Peyer's patch (tissue), 4 donors: ENCODE measurements around the gene ESPN.

Experiments used
- POLR2A ChIP-seq, 2 donors: fragments of 450-650 bp; IDR thresholded peaks; one replicate each; pipeline ENCODE4 v1.5.1; 2017; ENCODE audit warnings: antibody characterized with exemption in 2 of 2, mild to moderate bottlenecking in 2 of 2, moderate library complexity in 2 of 2
- TF ChIP-seq, protein P1 (sequence below), 6 experiments: fragments of 450-650 bp in 4 of 6; fragments of 200-600 bp in 2 of 6; sonication (generic) in 1 of 6; IDR thresholded peaks; one replicate each; pipeline ENCODE4 v1.5.1; 2017 to 2019; ENCODE audit warnings: antibody characterized with exemption in 6 of 6, mild to moderate bottlenecking in 3 of 6, moderate library complexity in 1 of 6

DNA sequence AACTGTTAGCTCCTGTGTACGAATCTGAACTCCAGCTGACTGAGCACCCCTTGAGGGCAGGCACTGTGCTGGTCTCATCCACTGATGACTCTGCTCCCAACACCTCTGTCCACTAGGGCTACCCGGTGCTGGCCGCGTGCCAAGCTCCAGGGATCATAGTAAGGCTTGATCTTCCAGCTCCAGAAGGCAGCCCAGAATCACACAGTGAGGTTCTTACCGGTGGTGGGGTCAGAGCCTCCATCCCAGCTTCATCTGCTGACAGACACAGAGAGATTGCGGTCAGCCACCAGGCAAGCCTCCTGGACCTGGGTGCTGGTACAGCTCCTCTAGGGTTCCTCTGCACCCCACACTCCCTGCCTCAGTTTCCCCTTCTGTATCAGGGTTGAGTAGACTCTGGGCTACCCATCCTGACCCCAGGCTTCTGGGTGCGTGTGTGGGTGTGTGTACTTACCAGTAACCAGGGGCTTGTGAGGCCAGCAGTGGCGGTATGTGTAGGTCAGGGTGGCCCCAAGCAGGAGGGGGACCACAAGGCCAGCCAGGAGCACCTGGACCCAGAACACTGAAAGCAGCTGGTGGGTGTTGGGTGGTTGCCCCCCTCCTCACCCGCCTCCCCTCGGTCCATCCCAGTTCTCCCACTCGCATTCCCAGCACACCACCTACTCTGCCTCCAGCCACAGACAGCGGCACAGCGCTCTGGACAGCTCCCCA is 38.0 kb downstream of the ESPN start:
- TF ChIP-seq, protein P1, sequence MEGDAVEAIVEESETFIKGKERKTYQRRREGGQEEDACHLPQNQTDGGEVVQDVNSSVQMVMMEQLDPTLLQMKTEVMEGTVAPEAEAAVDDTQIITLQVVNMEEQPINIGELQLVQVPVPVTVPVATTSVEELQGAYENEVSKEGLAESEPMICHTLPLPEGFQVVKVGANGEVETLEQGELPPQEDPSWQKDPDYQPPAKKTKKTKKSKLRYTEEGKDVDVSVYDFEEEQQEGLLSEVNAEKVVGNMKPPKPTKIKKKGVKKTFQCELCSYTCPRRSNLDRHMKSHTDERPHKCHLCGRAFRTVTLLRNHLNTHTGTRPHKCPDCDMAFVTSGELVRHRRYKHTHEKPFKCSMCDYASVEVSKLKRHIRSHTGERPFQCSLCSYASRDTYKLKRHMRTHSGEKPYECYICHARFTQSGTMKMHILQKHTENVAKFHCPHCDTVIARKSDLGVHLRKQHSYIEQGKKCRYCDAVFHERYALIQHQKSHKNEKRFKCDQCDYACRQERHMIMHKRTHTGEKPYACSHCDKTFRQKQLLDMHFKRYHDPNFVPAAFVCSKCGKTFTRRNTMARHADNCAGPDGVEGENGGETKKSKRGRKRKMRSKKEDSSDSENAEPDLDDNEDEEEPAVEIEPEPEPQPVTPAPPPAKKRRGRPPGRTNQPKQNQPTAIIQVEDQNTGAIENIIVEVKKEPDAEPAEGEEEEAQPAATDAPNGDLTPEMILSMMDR (IDR thresholded peaks at IDR 0.05), result no peak
- TF ChIP-seq POLR2A (IDR thresholded peaks at IDR 0.05), result peak in 1 of 2 donors; percentile 8
